ENCODE results near the gene TTC21A.

Gene TTC21A

GRCh38 chr3:39184081-39184967 is 76.8 kb downstream of the TTC21A start:
- DNase-seq, result no peak

- DNase-seq, result no peak
Measured at GRCh38 chr3:39184968-39185285, 77.4 kb downstream of the TTC21A start.

- no peak for DNase-seq
Measured at GRCh38 chr3:39185326-39185958, 78.0 kb downstream of the TTC21A start.

GRCh38 chr3:39185959-39186691 is 78.6 kb downstream of the TTC21A start:
- no peak for DNase-seq

- no peak for DNase-seq
Measured at GRCh38 chr3:39186692-39187151, 79.2 kb downstream of the TTC21A start.

GRCh38 chr3:39187372-39188155 is 80.1 kb downstream of the TTC21A start:
- no peak for DNase-seq
